Measurements from ENCODE around the gene TOP1.

Gene TOP1

GRCh38 chr20:41017448-41018042 is 11.1 kb upstream of the TOP1 start:
- no peaks in the 10 kb centered on the region for H3K36me3 Mint-ChIP-seq
- ATAC-seq = no peak
- no peaks in the 10 kb centered on the region for H3K9me3 Mint-ChIP-seq
- H3K27me3 Mint-ChIP-seq = no peaks in the 10 kb centered on the region
- peaks cover 4% of the 10 kb centered on the region for H3K4me1 Mint-ChIP-seq
- no peak overlapping the region for H3K27ac Mint-ChIP-seq
- H3K4me3 Mint-ChIP-seq = no peak overlapping the region

- Mint-ChIP-seq H3K4me3 (no peak overlapping the region), H3K4me1 (no peaks in the 10 kb centered on the region), H3K9me3 (no peaks in the 10 kb centered on the region), H3K36me3 (no peaks in the 10 kb centered on the region), H3K27me3 (no peaks in the 10 kb centered on the region), H3K27ac (no peak overlapping the region)
- ATAC-seq = no peak
Measured at GRCh38 chr20:41018153-41018552, 10.5 kb upstream of the TOP1 start.

- Mint-ChIP-seq H3K4me1 (peaks cover 11% of the 10 kb centered on the region), H3K4me3 (no peak overlapping the region), H3K27me3 (no peaks in the 10 kb centered on the region), H3K27ac (no peak overlapping the region), H3K36me3 (no peaks in the 10 kb centered on the region), H3K9me3 (no peaks in the 10 kb centered on the region)
- no peak for ATAC-seq
Measured at GRCh38 chr20:41023549-41023948, 5.1 kb upstream of the TOP1 start.

GRCh38 chr20:41027366-41027765 is 1.3 kb upstream of the TOP1 start:
- Mint-ChIP-seq H3K36me3 (peaks cover 11% of the 10 kb centered on the region), H3K4me1 (peaks cover 37% of the 10 kb centered on the region), H3K9me3 (no peaks in the 10 kb centered on the region), H3K27ac (peak overlapping the region; percentile 97), H3K4me3 (peak overlapping the region; percentile 79), H3K27me3 (no peaks in the 10 kb centered on the region)
- no peak for ATAC-seq

DNA sequence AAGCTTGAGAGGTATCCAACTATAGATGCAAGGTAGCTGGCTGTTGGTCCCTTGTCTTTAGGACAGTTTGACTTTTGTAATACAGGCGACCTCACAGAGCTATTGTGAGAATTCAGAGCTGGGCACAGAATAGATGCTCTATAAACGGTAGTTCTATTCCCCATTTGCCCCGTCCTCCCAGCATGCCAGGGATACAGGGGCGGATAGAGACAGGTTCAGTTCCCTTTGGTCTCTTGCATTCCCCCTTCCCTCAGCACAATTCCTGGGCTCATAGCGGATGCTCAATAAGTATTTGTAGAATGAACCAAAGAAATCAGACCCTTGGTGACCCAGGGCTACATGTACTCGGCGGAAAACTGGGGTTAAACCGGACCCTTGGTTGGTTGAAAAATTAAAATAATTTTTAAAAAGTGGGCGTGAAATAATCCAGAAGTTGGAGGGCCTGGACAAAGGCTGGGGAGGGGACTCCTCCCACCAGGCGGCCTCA is 707 bp upstream of the TOP1 start:
- Mint-ChIP-seq H3K27ac (peak overlapping the region; percentile 97), H3K9me3 (no peaks in the 10 kb centered on the region), H3K4me1 (peaks cover 42% of the 10 kb centered on the region), H3K27me3 (no peaks in the 10 kb centered on the region), H3K36me3 (peaks cover 11% of the 10 kb centered on the region), H3K4me3 (peak overlapping the region; percentile 79)
- ATAC-seq = no peak

DNA sequence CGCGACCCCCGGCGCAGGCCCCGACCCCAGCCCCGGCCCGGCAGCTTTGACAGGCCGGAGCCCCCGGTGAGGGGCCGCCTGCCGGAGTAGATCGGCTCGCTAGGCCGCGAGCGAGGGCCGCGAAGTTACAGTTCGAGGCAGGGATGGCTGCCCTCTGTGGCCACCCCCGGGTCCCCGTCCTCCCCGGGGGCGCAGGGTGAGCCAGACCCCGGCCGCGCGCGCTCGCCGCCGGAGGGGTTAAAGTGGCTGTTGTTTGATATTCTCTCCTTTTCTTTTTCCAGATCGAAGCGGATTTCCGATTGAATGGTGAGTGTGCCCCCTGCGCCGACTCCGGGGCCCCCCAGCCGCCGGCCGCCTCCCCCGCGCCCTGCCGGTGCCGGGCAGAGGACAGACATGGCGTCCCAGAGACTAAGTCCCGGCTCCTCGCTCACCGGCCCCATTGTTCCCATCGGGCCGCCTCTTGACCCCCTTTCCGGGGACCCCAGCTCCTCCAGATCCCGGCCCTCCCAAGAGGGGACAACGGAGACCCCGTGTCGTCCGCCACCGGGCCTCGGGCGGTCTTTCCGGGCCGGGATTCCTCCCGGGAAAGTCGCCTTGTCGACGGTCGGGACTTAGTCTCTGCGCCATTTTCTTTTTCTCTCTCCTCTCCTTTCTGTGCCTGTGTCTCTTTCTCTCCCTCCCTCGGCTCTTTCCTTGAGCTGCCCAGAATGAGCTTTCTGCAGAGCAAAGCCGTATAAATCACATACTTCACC is 704 bp downstream of the TOP1 start:
- ATAC-seq = peak; percentile 42

DNA sequence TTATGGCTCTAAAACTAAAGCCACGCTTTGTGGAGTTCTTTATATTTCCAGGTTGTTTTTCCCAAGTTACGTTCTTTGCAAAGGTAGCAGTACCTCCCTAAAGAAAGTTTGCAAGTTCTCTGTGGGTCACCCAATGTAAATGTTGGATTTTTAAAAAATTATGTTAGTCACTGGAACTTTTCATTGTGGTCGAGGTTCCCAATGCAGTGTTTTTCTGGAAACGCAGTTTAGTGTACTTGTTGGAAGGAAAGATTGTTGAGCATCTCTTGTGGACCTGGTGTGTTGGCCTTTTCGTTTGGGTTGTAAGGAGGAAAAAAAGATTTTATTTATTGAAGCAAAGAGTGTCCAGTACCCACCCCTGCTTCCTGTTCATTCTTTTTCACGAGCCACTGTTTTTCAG is 1.4 kb downstream of the TOP1 start:
- H3K4me3 Mint-ChIP-seq = peak overlapping the region; percentile 87
- H3K9me3 Mint-ChIP-seq = no peaks in the 10 kb centered on the region
- ATAC-seq = no peak
- H3K36me3 Mint-ChIP-seq = peaks cover 18% of the 10 kb centered on the region
- peaks cover 64% of the 10 kb centered on the region for H3K4me1 Mint-ChIP-seq
- peak overlapping the region; percentile 97 for H3K27ac Mint-ChIP-seq
- H3K27me3 Mint-ChIP-seq = no peaks in the 10 kb centered on the region

More for the DNA sequence above, 704 bp downstream of the TOP1 start:
- Mint-ChIP-seq H3K27me3 (no peaks in the 10 kb centered on the region), H3K36me3 (peaks cover 14% of the 10 kb centered on the region), H3K4me3 (peak overlapping the region; percentile 87), H3K9me3 (no peaks in the 10 kb centered on the region), H3K27ac (peak overlapping the region; percentile 97), H3K4me1 (peaks cover 56% of the 10 kb centered on the region)

DNA sequence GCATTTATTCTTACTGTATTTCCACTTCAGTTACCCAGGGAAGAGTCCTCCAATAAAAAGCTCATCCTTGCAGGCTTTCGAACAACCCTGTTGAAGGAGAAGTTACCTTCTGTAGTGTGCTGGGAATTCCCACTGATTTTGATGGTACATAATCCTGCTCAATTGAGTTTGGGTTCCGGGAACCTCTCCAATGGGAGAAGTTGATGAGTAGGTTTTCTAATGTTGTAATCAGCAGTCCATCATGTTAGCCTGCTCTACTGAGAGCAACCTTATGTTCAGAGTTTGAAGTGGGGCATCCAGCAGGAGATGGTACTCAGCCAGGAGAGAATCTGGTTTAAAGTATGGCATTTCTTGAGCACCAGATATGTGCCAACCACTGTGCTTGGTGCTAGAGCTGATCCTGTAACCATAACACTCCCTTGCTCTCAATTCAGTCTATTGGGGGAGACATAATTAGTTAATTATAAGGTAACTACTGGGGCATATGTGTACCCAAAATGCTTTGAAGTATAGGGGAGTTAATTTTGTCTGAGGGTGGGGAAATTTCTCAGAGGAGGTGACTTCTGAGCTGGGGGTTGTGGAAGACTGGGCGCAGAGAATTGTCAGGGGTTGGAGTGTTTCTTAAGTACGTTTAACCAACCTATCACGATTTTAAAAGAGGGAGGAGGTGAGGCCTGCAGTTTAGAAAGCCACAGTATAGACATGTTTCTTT is 2.1 kb downstream of the TOP1 start:
- Mint-ChIP-seq H3K27ac (peak overlapping the region; percentile 97), H3K4me1 (peaks cover 70% of the 10 kb centered on the region), H3K36me3 (peaks cover 19% of the 10 kb centered on the region), H3K9me3 (no peaks in the 10 kb centered on the region), H3K27me3 (no peaks in the 10 kb centered on the region), H3K4me3 (peak overlapping the region; percentile 87)
- ATAC-seq = no peak

- no peaks in the 10 kb centered on the region for H3K27me3 Mint-ChIP-seq
- H3K4me3 Mint-ChIP-seq = peak overlapping the region; percentile 87
- peaks cover 76% of the 10 kb centered on the region for H3K4me1 Mint-ChIP-seq
- no peak for ATAC-seq
- H3K9me3 Mint-ChIP-seq = no peaks in the 10 kb centered on the region
- H3K36me3 Mint-ChIP-seq = peaks cover 25% of the 10 kb centered on the region
- H3K27ac Mint-ChIP-seq = peak overlapping the region; percentile 97
Measured at GRCh38 chr20:41031243-41031619, 2.6 kb downstream of the TOP1 start.

DNA sequence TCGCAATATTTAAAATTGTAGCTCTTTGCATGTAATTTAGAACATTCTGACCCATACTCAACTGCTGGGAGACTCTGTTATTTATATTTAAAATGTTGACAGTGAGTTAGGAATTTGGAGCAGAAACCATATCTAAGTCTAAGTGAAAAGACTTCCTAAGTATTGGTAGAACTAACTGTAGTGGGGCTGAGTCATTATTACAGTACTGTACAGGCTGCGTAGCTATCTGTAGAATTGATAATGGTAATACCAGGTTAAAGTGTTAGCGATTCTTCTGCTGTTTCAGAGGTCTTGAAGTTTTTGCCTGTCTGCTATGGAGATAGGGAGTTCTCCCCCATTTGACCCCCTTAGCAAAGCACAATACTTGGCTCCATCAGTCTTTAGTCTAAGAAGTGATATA is 3.6 kb downstream of the TOP1 start:
- no peak overlapping the region for H3K4me3 Mint-ChIP-seq
- no peak for ATAC-seq
- H3K27me3 Mint-ChIP-seq = no peaks in the 10 kb centered on the region
- peaks cover 78% of the 10 kb centered on the region for H3K4me1 Mint-ChIP-seq
- peaks cover 33% of the 10 kb centered on the region for H3K36me3 Mint-ChIP-seq
- no peaks in the 10 kb centered on the region for H3K9me3 Mint-ChIP-seq
- H3K27ac Mint-ChIP-seq = no peak overlapping the region

- Mint-ChIP-seq H3K27me3 (no peaks in the 10 kb centered on the region), H3K9me3 (no peaks in the 10 kb centered on the region), H3K4me1 (peaks cover 72% of the 10 kb centered on the region), H3K27ac (no peak overlapping the region), H3K36me3 (peaks cover 33% of the 10 kb centered on the region), H3K4me3 (no peak overlapping the region)
- ATAC-seq = no peak
Measured at GRCh38 chr20:41034239-41034638, 5.6 kb downstream of the TOP1 start.

DNA sequence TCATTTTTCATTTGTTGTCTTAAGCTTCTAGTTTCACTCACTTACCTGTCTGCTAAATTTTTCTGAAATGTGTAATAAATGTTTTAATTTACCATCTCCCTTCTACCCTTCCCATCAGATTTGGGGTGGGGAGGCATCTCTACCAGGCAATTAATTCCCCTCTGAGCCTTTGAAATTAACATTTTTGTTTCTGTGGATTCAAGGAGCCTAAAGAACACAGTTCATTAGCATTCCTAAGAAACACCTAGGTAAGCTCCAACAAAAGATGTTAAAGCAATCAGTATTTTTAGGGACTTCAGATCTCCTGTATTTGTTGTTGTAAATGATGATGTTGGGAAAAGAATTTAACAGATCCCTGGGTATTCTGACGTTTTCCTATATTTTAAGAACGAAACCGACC is 6.6 kb downstream of the TOP1 start:
- Mint-ChIP-seq H3K4me1 (peaks cover 72% of the 10 kb centered on the region), H3K27me3 (no peaks in the 10 kb centered on the region), H3K36me3 (peaks cover 33% of the 10 kb centered on the region), H3K9me3 (no peaks in the 10 kb centered on the region), H3K27ac (no peak overlapping the region), H3K4me3 (no peak overlapping the region)
- ATAC-seq = no peak

- Mint-ChIP-seq H3K4me1 (peaks cover 60% of the 10 kb centered on the region), H3K9me3 (no peaks in the 10 kb centered on the region), H3K27ac (no peak overlapping the region), H3K4me3 (no peak overlapping the region), H3K27me3 (no peaks in the 10 kb centered on the region), H3K36me3 (peaks cover 23% of the 10 kb centered on the region)
- ATAC-seq = no peak
Measured at GRCh38 chr20:41037179-41037578, 8.6 kb downstream of the TOP1 start.

GRCh38 chr20:41038149-41038877 is 9.7 kb downstream of the TOP1 start:
- H3K4me3 Mint-ChIP-seq = no peak overlapping the region
- no peaks in the 10 kb centered on the region for H3K9me3 Mint-ChIP-seq
- no peaks in the 10 kb centered on the region for H3K27me3 Mint-ChIP-seq
- peaks cover 54% of the 10 kb centered on the region for H3K4me1 Mint-ChIP-seq
- H3K27ac Mint-ChIP-seq = no peak overlapping the region
- peaks cover 27% of the 10 kb centered on the region for H3K36me3 Mint-ChIP-seq
- no peak for ATAC-seq

DNA sequence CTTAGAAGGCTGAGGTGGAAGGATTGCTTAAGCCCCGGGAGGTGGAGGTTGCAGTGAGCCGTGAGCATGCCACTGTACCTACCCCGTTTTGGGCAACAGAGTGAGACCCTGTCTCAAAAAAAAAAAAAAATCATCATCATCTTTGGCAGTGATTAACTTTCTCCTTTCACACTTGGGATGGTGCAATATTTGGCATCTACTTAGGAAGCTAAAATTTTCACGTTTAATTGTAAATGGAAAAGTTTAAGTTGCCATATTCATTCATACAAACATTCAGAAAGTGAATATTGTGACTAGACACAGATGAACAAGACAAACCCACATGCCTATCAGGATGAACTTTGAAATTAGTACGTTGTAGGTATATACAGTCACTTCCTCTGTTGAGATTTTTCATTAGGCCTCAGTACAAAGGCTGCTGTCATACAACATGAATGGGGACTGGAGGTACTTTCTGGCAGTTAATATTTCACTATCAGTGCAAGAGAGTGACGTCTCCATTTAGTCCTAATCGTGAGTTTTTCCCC is 10.3 kb downstream of the TOP1 start:
- no peak for ATAC-seq
- H3K36me3 Mint-ChIP-seq = peaks cover 27% of the 10 kb centered on the region
- no peak overlapping the region for H3K27ac Mint-ChIP-seq
- peaks cover 48% of the 10 kb centered on the region for H3K4me1 Mint-ChIP-seq
- no peaks in the 10 kb centered on the region for H3K9me3 Mint-ChIP-seq
- H3K4me3 Mint-ChIP-seq = no peak overlapping the region
- H3K27me3 Mint-ChIP-seq = no peaks in the 10 kb centered on the region
